Kidney (tissue), 22 donors: ENCODE data around the gene TMSB4X. TPM values are rescaled to one million over a fixed set of nuclear protein-coding genes. Genes with fewer than 3 reads are reported as not detected.

ENCODE experiments used
- DNase-seq, 5 donors: peaks; one replicate each; pipeline ENCODE4 v3.0.0-alpha.2; 2013 to 2020
- FAIRE-seq: peaks from 2 replicates; lab custom pipeline; 2012; peaks lifted over from hg19 to GRCh38; lab: Jason Lieb, UNC
- H3K27ac ChIP-seq, 2 donors: one replicate each; pipeline ENCODE4 v1.7.0; 2013; ENCODE audit warnings: low read depth in 2 of 2, low read length in 2 of 2, inconsistent platforms in 1 of 2
- H3K27me3 ChIP-seq: one replicate; pipeline ENCODE4 v1.7.1; 2013; ENCODE audit warnings: low read length, inconsistent platforms; ENCODE audit not compliant: control insufficient read depth, insufficient read depth
- H3K36me3 ChIP-seq, 3 donors: one replicate each; pipeline versions ENCODE4 v1.7.0 to v1.7.1; 2013; ENCODE audit warnings: low read length in 3 of 3, control low read depth in 1 of 3, inconsistent platforms in 1 of 3; ENCODE audit not compliant: insufficient read depth in 3 of 3, control insufficient read depth in 2 of 3
- H3K4me1 ChIP-seq, 3 donors: one replicate each; pipeline versions ENCODE4 v1.7.0 to v1.7.1; 2013; ENCODE audit warnings: low read length in 3 of 3, inconsistent platforms in 1 of 3, low read depth in 1 of 3; ENCODE audit not compliant: control insufficient read depth in 2 of 3, insufficient read depth in 2 of 3
- H3K4me3 ChIP-seq, 3 donors: one replicate each; pipeline versions ENCODE4 v1.7.0 to v1.8.1; 2013; ENCODE audit warnings: low read length in 3 of 3, control low read depth in 1 of 3, inconsistent platforms in 1 of 3
- H3K9ac ChIP-seq, 3 donors: one replicate each; pipeline versions ENCODE4 v1.7.0 to v1.7.1; 2013; ENCODE audit warnings: low read length in 3 of 3, control low read depth in 1 of 3, inconsistent platforms in 1 of 3
- H3K9me3 ChIP-seq, 3 donors: one replicate each; pipeline versions ENCODE4 v1.7.0 to v1.7.1; 2013; ENCODE audit warnings: low read length in 3 of 3, control low read depth in 1 of 3, inconsistent platforms in 1 of 3; ENCODE audit not compliant: control insufficient read depth in 2 of 3, insufficient read depth in 1 of 3
- intact Hi-C: fragments of 100-400 bp; cut with DNase I; formaldehyde crosslinking; loops from one replicate; pipeline ENCODE4 v1.11.1; 2022
- long read RNA-seq, 10 donors: library from polyadenylated mRNA in 1 of 10; unstranded in 1 of 10; transcript quantifications; one replicate each; pipeline ENCODE4 v2.0.0 and lab custom pipeline, GENCODE V29; 2021 to 2026
- polyA plus RNA-seq: library from polyadenylated mRNA; stranded (reverse); fragments of 350-450 nt; fragmentation: Illumina TruSeq; extraction: RNeasy Lipid Tissue Mini Kit (QIAGEN cat#74804); gene quantifications from one replicate; pipeline ENCODE4 v1.2.3, GENCODE V29; 2014; ENCODE audit warnings: low read depth, low replicate concordance; ENCODE audit not compliant: insufficient read depth
- total RNA-seq: library from RNA; stranded (reverse); fragmentation: NEBNext Ultra II Directional; extraction: Animal tissue kit (Norgen Biotek cat#: 25700); gene quantifications from one replicate; pipeline ENCODE4 v1.2.1, GENCODE V29; 2021
- TF ChIP-seq, protein P1 (sequence below): IDR thresholded peaks from 3 replicates; pipeline ENCODE4 v1.5.1; 2012; ENCODE audit warnings: mild to moderate bottlenecking, moderate library complexity, borderline replicate concordance; ENCODE audit not compliant: insufficient read depth; ENCODE audit errors: extremely low read depth
- donor health status: control.
- donor health status: control.
- donor health status: control.
- donor health status: control.
- donor health status: control.
- donor health status: DM: yes; HTN: yes; CAD: no.
- donor health status: Normal renal cell carcinoma (clear cell type).

The TMSB4X gene
- total RNA-seq (2,421 TPM), polyA plus RNA-seq (3,432 TPM)
- long read RNA-seq, donor 1, transcript TMSB4X-204 (3 exons, 628 nt) = major isoform, 1,903 of 2,799 reads
- long read RNA-seq, donor 1, transcript TMSB4X-203 (2 exons, 1,702 nt) = minor isoform, 869 of 2,799 reads
- long read RNA-seq, donor 1, partial matches to known transcripts = 14 of 2,799 reads
- long read RNA-seq, donor 1, other reads (novel, unspliced or antisense) = 10 of 2,799 reads
- long read RNA-seq, donor 2, transcript TMSB4X-203 (2 exons, 1,702 nt) = minor isoform, 1,481 of 3,805 reads
- long read RNA-seq, donor 2, transcript TMSB4X-204 (3 exons, 628 nt) = major isoform, 2,127 of 3,805 reads
- long read RNA-seq, donor 2, partial matches to known transcripts = 161 of 3,805 reads
- long read RNA-seq, donor 2, other reads (novel, unspliced or antisense) = 33 of 3,805 reads
- long read RNA-seq, donor 3, transcript TMSB4X-204 (3 exons, 628 nt) = major isoform, 3,024 of 4,673 reads
- long read RNA-seq, donor 3, transcript TMSB4X-203 (2 exons, 1,702 nt) = minor isoform, 1,601 of 4,673 reads
- long read RNA-seq, donor 3, partial matches to known transcripts = 14 of 4,673 reads
- long read RNA-seq, donor 3, other reads (novel, unspliced or antisense) = 33 of 4,673 reads
- long read RNA-seq, donor 4, transcript TMSB4X-203 (2 exons, 1,702 nt) = minor isoform, 436 of 1,940 reads
- long read RNA-seq, donor 4, transcript TMSB4X-204 (3 exons, 628 nt) = major isoform, 1,434 of 1,940 reads
- long read RNA-seq, donor 4, partial matches to known transcripts = 69 of 1,940 reads
- long read RNA-seq, donor 4, other reads (novel, unspliced or antisense) = 0 of 1,940 reads
- long read RNA-seq, donor 5, transcript TMSB4X-203 (2 exons, 1,702 nt) = minor isoform, 101 of 338 reads
- long read RNA-seq, donor 5, transcript TMSB4X-204 (3 exons, 628 nt) = major isoform, 237 of 338 reads
- long read RNA-seq, donor 5, partial matches to known transcripts = 0 of 338 reads
- long read RNA-seq, donor 5, other reads (novel, unspliced or antisense) = 0 of 338 reads
- long read RNA-seq, donor 6, transcript TMSB4X-204 (3 exons, 628 nt) = major isoform, 6,912 of 11,000 reads
- long read RNA-seq, donor 6, transcript TMSB4X-203 (2 exons, 1,702 nt) = minor isoform, 3,900 of 11,000 reads
- long read RNA-seq, donor 6, partial matches to known transcripts = 36 of 11,000 reads
- long read RNA-seq, donor 6, other reads (novel, unspliced or antisense) = 148 of 11,000 reads
- long read RNA-seq, donor 7, transcript TMSB4X-204 (3 exons, 628 nt) = major isoform, 663 of 838 reads
- long read RNA-seq, donor 7, transcript TMSB4X-203 (2 exons, 1,702 nt) = minor isoform, 14 of 838 reads
- long read RNA-seq, donor 7, partial matches to known transcripts = 1 of 838 reads
- long read RNA-seq, donor 7, other reads (novel, unspliced or antisense) = 159 of 838 reads
- long read RNA-seq, donor 8, transcript TMSB4X-203 (2 exons, 1,702 nt) = minor isoform, 1,204 of 4,407 reads
- long read RNA-seq, donor 8, transcript TMSB4X-204 (3 exons, 628 nt) = major isoform, 3,140 of 4,407 reads
- long read RNA-seq, donor 8, partial matches to known transcripts = 19 of 4,407 reads
- long read RNA-seq, donor 8, other reads (novel, unspliced or antisense) = 42 of 4,407 reads
- long read RNA-seq, donor 9, transcript TMSB4X-204 (3 exons, 628 nt) = major isoform, 1,456 of 1,972 reads
- long read RNA-seq, donor 9, transcript TMSB4X-203 (2 exons, 1,702 nt) = minor isoform, 496 of 1,972 reads
- long read RNA-seq, donor 9, partial matches to known transcripts = 12 of 1,972 reads
- long read RNA-seq, donor 9, other reads (novel, unspliced or antisense) = 8 of 1,972 reads
- long read RNA-seq, donor 10, transcript TMSB4X-204 (3 exons, 628 nt) = major isoform, 1,866 of 3,068 reads
- long read RNA-seq, donor 10, transcript TMSB4X-203 (2 exons, 1,702 nt) = minor isoform, 1,178 of 3,068 reads
- long read RNA-seq, donor 10, partial matches to known transcripts = 12 of 3,068 reads
- long read RNA-seq, donor 10, other reads (novel, unspliced or antisense) = 11 of 3,068 reads

DNA sequence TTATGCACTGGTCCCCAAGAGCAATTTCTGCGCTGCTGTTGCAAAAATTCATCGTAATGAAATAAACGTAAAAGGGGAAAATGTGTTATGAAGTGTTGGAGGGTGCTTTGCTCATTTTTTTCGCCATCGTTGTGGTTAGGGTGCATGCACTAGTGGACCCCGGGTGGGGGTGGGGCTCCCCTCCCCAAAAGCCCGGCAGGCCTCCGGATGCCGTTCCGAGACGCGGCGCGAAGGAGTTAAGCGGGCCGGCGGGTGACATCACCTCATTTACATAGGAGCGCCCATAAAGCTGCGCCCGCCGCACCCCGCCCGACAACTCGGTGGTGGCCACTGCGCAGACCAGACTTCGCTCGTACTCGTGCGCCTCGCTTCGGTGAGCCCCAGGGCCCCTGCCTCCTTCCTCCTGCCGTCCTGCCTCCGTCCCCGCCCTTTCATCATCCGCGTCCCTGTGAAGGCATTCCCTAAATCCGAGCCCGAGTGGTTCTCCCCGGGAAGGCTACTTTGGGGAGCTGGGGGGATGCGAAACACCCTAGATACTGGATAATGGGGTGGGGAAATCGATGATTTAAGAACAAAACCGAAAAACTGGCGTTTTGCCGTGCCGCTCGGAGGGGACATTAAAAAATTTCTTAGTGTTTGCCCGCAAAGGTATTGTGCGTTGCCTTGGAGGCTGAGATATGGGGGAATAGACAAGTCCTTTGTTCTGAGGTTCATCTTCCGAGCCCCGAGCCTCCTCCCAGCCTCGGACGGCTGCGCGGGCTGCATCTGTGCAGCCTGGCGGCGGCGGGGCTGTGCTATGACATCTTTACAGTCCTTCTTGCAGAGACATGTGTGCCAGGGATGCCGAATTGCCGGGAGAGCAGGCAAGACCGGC, at the start of gene TMSB4X:
TSS of gene TMSB4X (plus strand) at position 315 of the 874 bp plus-strand sequence.
- H3K36me3 ChIP-seq = peaks cover 0 to 4% (median 3%) of the 10 kb centered on the region in 3 donors
- intact Hi-C loops = no loop called here
- H3K9ac ChIP-seq = peak within 1 kb of the TSS; percentile 85 to 95 (median 95)
- H3K9me3 ChIP-seq = no peaks in the 10 kb centered on the region
- peak within 1 kb of the TSS; percentile 75 to 88 (median 78) for H3K4me3 ChIP-seq
- DNase-seq (peak; percentile 90 to 97 (median 93)), FAIRE-seq (no peak)
- no peaks in the 10 kb centered on the region for H3K27me3 ChIP-seq
- H3K27ac ChIP-seq = peak within 1 kb of the TSS; percentile 94 to 98
- H3K4me1 ChIP-seq = peaks cover 0 to 3% (median 0%) of the 10 kb centered on the region in 3 donors
- TF ChIP-seq, protein P1, sequence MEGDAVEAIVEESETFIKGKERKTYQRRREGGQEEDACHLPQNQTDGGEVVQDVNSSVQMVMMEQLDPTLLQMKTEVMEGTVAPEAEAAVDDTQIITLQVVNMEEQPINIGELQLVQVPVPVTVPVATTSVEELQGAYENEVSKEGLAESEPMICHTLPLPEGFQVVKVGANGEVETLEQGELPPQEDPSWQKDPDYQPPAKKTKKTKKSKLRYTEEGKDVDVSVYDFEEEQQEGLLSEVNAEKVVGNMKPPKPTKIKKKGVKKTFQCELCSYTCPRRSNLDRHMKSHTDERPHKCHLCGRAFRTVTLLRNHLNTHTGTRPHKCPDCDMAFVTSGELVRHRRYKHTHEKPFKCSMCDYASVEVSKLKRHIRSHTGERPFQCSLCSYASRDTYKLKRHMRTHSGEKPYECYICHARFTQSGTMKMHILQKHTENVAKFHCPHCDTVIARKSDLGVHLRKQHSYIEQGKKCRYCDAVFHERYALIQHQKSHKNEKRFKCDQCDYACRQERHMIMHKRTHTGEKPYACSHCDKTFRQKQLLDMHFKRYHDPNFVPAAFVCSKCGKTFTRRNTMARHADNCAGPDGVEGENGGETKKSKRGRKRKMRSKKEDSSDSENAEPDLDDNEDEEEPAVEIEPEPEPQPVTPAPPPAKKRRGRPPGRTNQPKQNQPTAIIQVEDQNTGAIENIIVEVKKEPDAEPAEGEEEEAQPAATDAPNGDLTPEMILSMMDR = no peak

DNA sequence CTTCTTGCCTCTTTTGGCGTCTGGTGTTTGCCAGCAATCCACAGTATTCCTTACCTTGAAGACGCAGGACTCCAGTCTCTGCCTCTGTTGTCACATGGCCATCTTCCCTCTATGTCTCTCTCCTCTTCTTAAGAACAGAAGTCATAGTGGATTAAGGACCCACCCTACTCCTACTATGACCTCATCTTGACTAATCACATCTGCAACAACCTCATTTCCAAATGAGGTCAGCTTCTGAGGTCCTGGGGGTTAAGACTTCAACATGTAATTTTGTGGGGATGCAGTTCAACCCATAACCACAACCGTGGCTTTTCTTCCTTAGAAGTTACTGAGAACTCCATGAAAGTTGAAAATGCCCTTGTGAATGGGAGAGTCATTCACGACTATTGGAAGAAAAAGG, 45.2 kb upstream of the TMSB4X start:
- H3K9ac ChIP-seq = no peak overlapping the region
- H3K27ac ChIP-seq = no peak overlapping the region
- H3K4me3 ChIP-seq = no peak overlapping the region
- H3K36me3 ChIP-seq = no peaks in the 10 kb centered on the region
- no peaks in the 10 kb centered on the region for H3K4me1 ChIP-seq
- no peak for FAIRE-seq
- TF ChIP-seq, protein P1 = no peak
- no peak for DNase-seq
- intact Hi-C loops = no loop called here
- H3K27me3 ChIP-seq = no peaks in the 10 kb centered on the region
- H3K9me3 ChIP-seq = no peaks in the 10 kb centered on the region
